Measurements from ENCODE around the gene VGF.

The VGF gene

GRCh38 chr7:101172854-101173751 lies 7.7 kb upstream of the VGF start:
- TF ChIP-seq CTCF (IDR thresholded peaks at IDR 0.05; ENCODE audit: insufficient read depth, missing control alignments): no peak
- FAIRE-seq (no peak), DNase-seq (ENCODE audit: insufficient read length, low spot score) (no peak)

GRCh38 chr7:101172005-101172853 lies 6.9 kb upstream of the VGF start:
- TF ChIP-seq CTCF (IDR thresholded peaks at IDR 0.05; ENCODE audit: insufficient read depth, missing control alignments): no peak
- FAIRE-seq (no peak), DNase-seq (ENCODE audit: insufficient read length, low spot score) (no peak)

GRCh38 chr7:101171442-101171837 lies 6.1 kb upstream of the VGF start:
- DNase-seq (ENCODE audit: insufficient read length, low spot score) (no peak), FAIRE-seq (no peak)
- TF ChIP-seq CTCF (IDR thresholded peaks at IDR 0.05; ENCODE audit: insufficient read depth, missing control alignments): peak; percentile 19

GRCh38 chr7:101170617-101171441 lies 5.5 kb upstream of the VGF start:
- TF ChIP-seq CTCF (IDR thresholded peaks at IDR 0.05; ENCODE audit: insufficient read depth, missing control alignments): no peak
- FAIRE-seq: no peak
- DNase-seq (ENCODE audit: insufficient read length, low spot score): no peak

- FAIRE-seq (no peak), DNase-seq (ENCODE audit: insufficient read length, low spot score) (peak; percentile 77)
- TF ChIP-seq CTCF (IDR thresholded peaks at IDR 0.05; ENCODE audit: insufficient read depth, missing control alignments): peak; percentile 73
Observed at GRCh38 chr7:101169838-101170551, 4.6 kb upstream of the VGF start.

GRCh38 chr7:101169110-101169837 lies 3.9 kb upstream of the VGF start:
- TF ChIP-seq CTCF (IDR thresholded peaks at IDR 0.05; ENCODE audit: insufficient read depth, missing control alignments): no peak
- no peak for FAIRE-seq
- DNase-seq (ENCODE audit: insufficient read length, low spot score): no peak
